HepG2 (cell line): ENCODE measurements around the gene CMPK2. TPM values are rescaled to one million over a fixed set of nuclear protein-coding genes. Genes with fewer than 3 reads are reported as not detected.

Source experiments
- ATAC-seq: fragments of 200-7000 bp; cut with Tn5 transposase; 3 replicates; pipeline ENCODE4 v1.9.1; 2020; ENCODE audit warnings: mild to moderate bottlenecking, moderate library complexity
- BruUV-seq: library from RNA; stranded (reverse); fragments of 400-500 nt; replicated peaks from 2 replicates; lab custom pipeline; 2021; lab: Mats Ljungman, UMichigan
- CTCF ChIA-PET: fragments of 300-600 bp; formaldehyde crosslinking; extraction: SDS; loops from one replicate; lab custom pipeline; 2021; ENCODE audit warnings: low total read pairs, inconsistent platforms, low intra/inter-chr PET ratio; lab: Yijun Ruan, JAX
- POLR2A ChIA-PET: fragments of 350-600 bp; sonication (Branson Sonifier 250); formaldehyde crosslinking; loops from one replicate; lab custom pipeline; 2020; ENCODE audit warnings: antibody characterized with exemption, inconsistent platforms; lab: Yijun Ruan, JAX
- DNase-seq: peaks from one replicate; pipeline ENCODE4 v3.0.0-alpha.2; 2015; ENCODE audit warnings: low spot score
- FAIRE-seq: peaks from 3 replicates; lab custom pipeline; 2011; peaks lifted over from hg19 to GRCh38; lab: Jason Lieb, UNC
- H2AFZ ChIP-seq: one replicate; pipeline ENCODE4 v1.6.1; 2011; ENCODE audit warnings: low read length, inconsistent platforms
- H3K27ac ChIP-seq: fragments of 300-600 bp; 3 replicates; pipeline ENCODE4 v1.8.0; 2011; ENCODE audit warnings: mixed run types, mild to moderate bottlenecking, mixed read lengths, low read length, inconsistent platforms; ENCODE audit not compliant: insufficient read depth; ENCODE audit errors: extremely low read length
- H3K27me3 ChIP-seq, 2 experiments: fragments of 200-600 bp in 1 of 2; 2 replicates in 1 of 2; 3 replicates in 1 of 2; pipeline versions ENCODE4 v1.6.0 to v1.8.0; 2011; ENCODE audit warnings: low read length in 2 of 2, mild to moderate bottlenecking in 2 of 2, moderate library complexity in 2 of 2, inconsistent platforms in 1 of 2; ENCODE audit not compliant: insufficient read depth in 2 of 2, control insufficient read depth in 1 of 2
- H3K36me3 ChIP-seq, 2 experiments: fragments of 200-600 bp in 1 of 2; replicated peaks in 1 of 2; 2 replicates in 1 of 2; 3 replicates in 1 of 2; pipeline versions ENCODE4 v1.5.1 to v1.8.0; 2011; ENCODE audit warnings: low read length in 2 of 2, inconsistent platforms in 1 of 2; ENCODE audit not compliant: insufficient read depth in 2 of 2, control insufficient read depth in 1 of 2
- H3K4me1 ChIP-seq: 2 replicates; pipeline ENCODE4 v1.5.1; 2012; ENCODE audit warnings: low read length, inconsistent platforms; ENCODE audit not compliant: insufficient read depth
- H3K4me2 ChIP-seq: 2 replicates; pipeline ENCODE4 v1.6.0; 2011; ENCODE audit warnings: low read depth, low read length, inconsistent platforms
- H3K4me3 ChIP-seq, 3 experiments: fragments of 200-600 bp in 1 of 3; sonication (generic), shearing (Covaris generic) in 1 of 3; replicated peaks in 1 of 3; 2 replicates each; pipeline ENCODE4 v1.5.1; 2011 to 2016; ENCODE audit warnings: low read length in 3 of 3, inconsistent platforms in 2 of 3, low read depth in 2 of 3, mild to moderate bottlenecking in 2 of 3, control low read depth in 1 of 3, mixed read lengths in 1 of 3; ENCODE audit not compliant: insufficient read depth in 1 of 3
- H3K79me2 ChIP-seq: one replicate; pipeline ENCODE4 v1.6.1; 2011; ENCODE audit warnings: low read length, inconsistent platforms; ENCODE audit not compliant: insufficient read depth
- H3K9ac ChIP-seq: 2 replicates; pipeline ENCODE4 v1.6.0; 2011; ENCODE audit warnings: mild to moderate bottlenecking, low read depth, low read length, inconsistent platforms; ENCODE audit not compliant: insufficient read depth
- H3K9me3 ChIP-seq: 2 replicates; pipeline ENCODE4 v1.5.1; 2012; ENCODE audit warnings: mild to moderate bottlenecking, low read length
- H4K20me1 ChIP-seq: 2 replicates; pipeline ENCODE4 v1.6.0; 2011; ENCODE audit warnings: inconsistent platforms, mild to moderate bottlenecking, low read length, moderate library complexity; ENCODE audit not compliant: insufficient read depth
- ARNT2 ChIP-seq: sonication (generic); formaldehyde crosslinking; IDR thresholded peaks from 2 replicates; pipeline ENCODE4 v1.8.0; 2022; ENCODE audit warnings: mild to moderate bottlenecking, low read depth, missing genetic modification reagents, moderate library complexity
- ELF1 ChIP-seq: sonication (generic); formaldehyde crosslinking; IDR thresholded peaks from 2 replicates; pipeline ENCODE4 v1.4.0; 2020; ENCODE audit warnings: missing genetic modification reagents
- KDM1A ChIP-seq: IDR thresholded peaks from 2 replicates; pipeline ENCODE4 v1.6.1; 2016; ENCODE audit warnings: missing compliant biosample characterization
- NFE2L2 ChIP-seq: fragments of 150-350 bp; IDR thresholded peaks from 2 replicates; pipeline ENCODE4 v1.6.1; 2014; ENCODE audit warnings: low read length
- SMC3 ChIP-seq: IDR thresholded peaks from 2 replicates; pipeline ENCODE4 v1.6.1; 2011; ENCODE audit warnings: low read length, improper control_type of control experiment
- ZFAT ChIP-seq: sonication (generic); formaldehyde crosslinking; conservative IDR thresholded peaks from 2 replicates; pipeline ENCODE4 v1.8.1; 2023; ENCODE audit warnings: missing genetic modification reagents, inconsistent platforms
- WGBS: methylation state at CpG from one replicate; pipeline ENCODE4 v1.1.6; 2017; ENCODE audit warnings: low lambda C conversion rate; 5-methylcytosine and 5-hydroxymethylcytosine counted together
- in situ Hi-C: cut with HindIII; loops from 2 replicates; pipeline ENCODE4 v1.10.0; 2017; ENCODE audit warnings: low pct_unique_long_range_greater_than_20kb; ENCODE audit not compliant: extremely low pct_ligation_motif_present
- intact Hi-C: fragments of 100-400 bp; cut with micrococcal nuclease; formaldehyde crosslinking; loops from one replicate; pipeline ENCODE4 v1.10.0; 2022; ENCODE audit not compliant: unreplicated experiment
- polyA plus RNA-seq, 8 experiments: library from polyadenylated mRNA; depleted of rRNA in 3 of 8; stranded (reverse) in 7 of 8; unstranded in 1 of 8; fragments of >200 nt; fragmentation: Illumina TruSeq in 4 of 8; extraction: Trizol in 4 of 8; gene quantifications; 2 replicates each; pipeline versions ENCODE4 v1.2.1 to v1.2.3, GENCODE V29; 2011 to 2016; ENCODE audit warnings: low read depth in 4 of 8, missing spikeins in 1 of 8, mixed read lengths in 1 of 8; ENCODE audit not compliant: insufficient read depth in 1 of 8
- total RNA-seq, 5 experiments: library from RNA; depleted of rRNA; stranded (reverse); fragments of >200 nt; fragmentation: Illumina TruSeq; extraction: Trizol; gene quantifications; 2 replicates each; pipeline ENCODE4 v1.2.3, GENCODE V29; 2016; ENCODE audit warnings: low read depth in 1 of 5
- TF ChIP-seq, protein P1 (sequence below), 2 experiments: fragments of 450-650 bp in 1 of 2; sonication (generic) in 1 of 2; formaldehyde crosslinking in 1 of 2; IDR thresholded peaks; 2 replicates each; pipeline versions ENCODE4 v1.6.1 to v1.8.0; 2016 to 2022; ENCODE audit warnings: antibody characterized with exemption in 1 of 2, mild to moderate bottlenecking in 1 of 2, missing genetic modification reagents in 1 of 2
- TF ChIP-seq, protein P2 (sequence below): sonication (generic); formaldehyde crosslinking; IDR thresholded peaks from 2 replicates; pipeline ENCODE4 v1.4.0; 2020; ENCODE audit warnings: missing genetic modification reagents
- TF ChIP-seq, protein P3 (sequence below): sonication (generic); formaldehyde crosslinking; IDR thresholded peaks from 2 replicates; pipeline ENCODE4 v1.8.1; 2023; ENCODE audit warnings: missing genetic modification reagents, mild to moderate bottlenecking, borderline replicate concordance

The CMPK2 gene
- total and polyA plus RNA-seq, 2 of the 13 experiments (the other 11 are each of a cell fraction or from before 2014, with no cell fraction given): 0.04 to 1.0 TPM

DNA sequence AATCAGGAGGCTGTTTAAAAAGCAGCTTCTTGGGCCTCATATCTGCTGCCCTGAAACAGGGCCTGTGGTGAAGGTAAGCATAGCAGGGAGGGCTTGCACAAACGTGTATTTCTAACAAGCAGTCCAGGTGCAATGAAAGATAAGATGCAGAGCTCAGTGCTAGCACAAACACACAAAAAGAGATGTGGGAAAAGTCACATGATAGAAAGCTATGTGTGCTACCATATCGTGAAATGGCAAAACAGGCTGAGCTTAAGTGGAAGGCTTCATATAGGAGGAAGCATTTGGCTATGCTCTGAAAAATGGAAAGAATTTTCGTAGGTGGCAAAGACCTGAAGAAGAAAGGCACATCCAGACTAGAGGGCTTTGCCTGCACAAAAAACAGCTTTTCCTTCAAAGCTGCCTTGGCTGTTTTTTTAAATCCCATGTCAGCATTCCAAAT, 22.1 kb upstream of the CMPK2 start:
- FAIRE-seq: no peak
- CTCF ChIA-PET: no interaction called here

DNA sequence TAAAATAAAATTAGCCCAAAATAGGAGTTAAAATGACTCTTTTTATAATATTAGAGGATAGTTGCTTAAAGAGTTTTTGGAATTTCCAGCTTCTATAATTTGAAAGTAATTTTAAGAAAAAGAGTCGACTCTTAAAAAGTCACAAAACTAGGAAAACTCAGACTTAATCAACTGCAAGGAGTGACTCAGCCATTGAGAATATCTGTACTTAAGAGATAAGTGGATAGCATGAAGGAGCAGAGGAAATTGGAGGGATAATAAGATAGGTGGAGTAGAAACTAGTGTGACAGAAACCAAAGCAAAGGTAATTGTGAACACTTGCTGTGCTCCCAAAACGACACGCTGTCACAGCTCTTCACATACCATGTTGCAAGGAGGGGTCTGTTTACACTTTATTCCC, 20.3 kb upstream of the CMPK2 start:
- H3K4me2 ChIP-seq: no peak overlapping the region
- H3K27ac ChIP-seq: no peak overlapping the region
- no peak overlapping the region for H3K4me3 ChIP-seq
- no peak for ATAC-seq
- WGBS: 26% methylated on average over 3 of the region's 3 CpGs
- no peaks in the 10 kb centered on the region for H4K20me1 ChIP-seq
- H3K79me2 ChIP-seq: no peaks in the 10 kb centered on the region
- H3K36me3 ChIP-seq: no peaks in the 10 kb centered on the region; a peak in 1 of 5 replicates
- no peaks in the 10 kb centered on the region for H3K4me1 ChIP-seq
- FAIRE-seq: no peak
- no TSS peak for BruUV-seq
- ChIA-PET CTCF (no interaction called here), POLR2A (no interaction called here)
- no peak overlapping the region for H2AFZ ChIP-seq
- DNase-seq: no peak
- no peak overlapping the region for H3K9ac ChIP-seq
- peaks cover 0 to 25% of the 10 kb centered on the region in 2 experiments; a peak in 1 of 5 replicates for H3K27me3 ChIP-seq
- H3K9me3 ChIP-seq: no peaks in the 10 kb centered on the region
- intact Hi-C loops: no loop called here
- in situ Hi-C loops: no loop called here
- no peak for TF ChIP-seq ZFAT (CRISPR knock-in tag)
- TF ChIP-seq ARNT2 (CRISPR knock-in tag): no peak
- TF ChIP-seq, protein P1, sequence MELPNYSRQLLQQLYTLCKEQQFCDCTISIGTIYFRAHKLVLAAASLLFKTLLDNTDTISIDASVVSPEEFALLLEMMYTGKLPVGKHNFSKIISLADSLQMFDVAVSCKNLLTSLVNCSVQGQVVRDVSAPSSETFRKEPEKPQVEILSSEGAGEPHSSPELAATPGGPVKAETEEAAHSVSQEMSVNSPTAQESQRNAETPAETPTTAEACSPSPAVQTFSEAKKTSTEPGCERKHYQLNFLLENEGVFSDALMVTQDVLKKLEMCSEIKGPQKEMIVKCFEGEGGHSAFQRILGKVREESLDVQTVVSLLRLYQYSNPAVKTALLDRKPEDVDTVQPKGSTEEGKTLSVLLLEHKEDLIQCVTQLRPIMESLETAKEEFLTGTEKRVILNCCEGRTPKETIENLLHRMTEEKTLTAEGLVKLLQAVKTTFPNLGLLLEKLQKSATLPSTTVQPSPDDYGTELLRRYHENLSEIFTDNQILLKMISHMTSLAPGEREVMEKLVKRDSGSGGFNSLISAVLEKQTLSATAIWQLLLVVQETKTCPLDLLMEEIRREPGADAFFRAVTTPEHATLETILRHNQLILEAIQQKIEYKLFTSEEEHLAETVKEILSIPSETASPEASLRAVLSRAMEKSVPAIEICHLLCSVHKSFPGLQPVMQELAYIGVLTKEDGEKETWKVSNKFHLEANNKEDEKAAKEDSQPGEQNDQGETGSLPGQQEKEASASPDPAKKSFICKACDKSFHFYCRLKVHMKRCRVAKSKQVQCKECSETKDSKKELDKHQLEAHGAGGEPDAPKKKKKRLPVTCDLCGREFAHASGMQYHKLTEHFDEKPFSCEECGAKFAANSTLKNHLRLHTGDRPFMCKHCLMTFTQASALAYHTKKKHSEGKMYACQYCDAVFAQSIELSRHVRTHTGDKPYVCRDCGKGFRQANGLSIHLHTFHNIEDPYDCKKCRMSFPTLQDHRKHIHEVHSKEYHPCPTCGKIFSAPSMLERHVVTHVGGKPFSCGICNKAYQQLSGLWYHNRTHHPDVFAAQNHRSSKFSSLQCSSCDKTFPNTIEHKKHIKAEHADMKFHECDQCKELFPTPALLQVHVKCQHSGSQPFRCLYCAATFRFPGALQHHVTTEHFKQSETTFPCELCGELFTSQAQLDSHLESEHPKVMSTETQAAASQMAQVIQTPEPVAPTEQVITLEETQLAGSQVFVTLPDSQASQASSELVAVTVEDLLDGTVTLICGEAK (IDR thresholded peaks at IDR 0.05): no peak
- TF ChIP-seq, protein P1 (CRISPR knock-in tag; IDR thresholded peaks at IDR 0.05): no peak
- TF ChIP-seq SMC3: no peak

More for the DNA sequence above, 22.1 kb upstream of the CMPK2 start:
- Histone ChIP-seq H3K27me3 (peaks cover 0 to 22% of the 10 kb centered on the region in 2 experiments; a peak in 1 of 5 replicates), H3K79me2 (no peaks in the 10 kb centered on the region), H4K20me1 (no peaks in the 10 kb centered on the region), H3K9me3 (no peaks in the 10 kb centered on the region), H2AFZ (no peak overlapping the region), H3K36me3 (no peaks in the 10 kb centered on the region), H3K4me2 (no peak overlapping the region), H3K4me3 (no peak overlapping the region), H3K4me1 (no peaks in the 10 kb centered on the region), H3K27ac (no peak overlapping the region), H3K9ac (no peak overlapping the region)
- POLR2A ChIA-PET: no interaction called here
- BruUV-seq: no TSS peak
- WGBS: 10% methylated on average over 3 of the region's 3 CpGs
- intact Hi-C loops (no loop called here), in situ Hi-C loops (no loop called here)
- DNase-seq (no peak), ATAC-seq (no peak)
- TF ChIP-seq, protein P2, sequence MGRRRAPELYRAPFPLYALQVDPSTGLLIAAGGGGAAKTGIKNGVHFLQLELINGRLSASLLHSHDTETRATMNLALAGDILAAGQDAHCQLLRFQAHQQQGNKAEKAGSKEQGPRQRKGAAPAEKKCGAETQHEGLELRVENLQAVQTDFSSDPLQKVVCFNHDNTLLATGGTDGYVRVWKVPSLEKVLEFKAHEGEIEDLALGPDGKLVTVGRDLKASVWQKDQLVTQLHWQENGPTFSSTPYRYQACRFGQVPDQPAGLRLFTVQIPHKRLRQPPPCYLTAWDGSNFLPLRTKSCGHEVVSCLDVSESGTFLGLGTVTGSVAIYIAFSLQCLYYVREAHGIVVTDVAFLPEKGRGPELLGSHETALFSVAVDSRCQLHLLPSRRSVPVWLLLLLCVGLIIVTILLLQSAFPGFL (CRISPR knock-in tag): no peak
- TF ChIP-seq, protein P3, sequence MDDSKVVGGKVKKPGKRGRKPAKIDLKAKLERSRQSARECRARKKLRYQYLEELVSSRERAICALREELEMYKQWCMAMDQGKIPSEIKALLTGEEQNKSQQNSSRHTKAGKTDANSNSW (CRISPR knock-in tag): no peak
- TF ChIP-seq NFE2L2 (no peak), ELF1 (CRISPR knock-in tag) (no peak), KDM1A (CRISPR knock-in tag) (no peak)
